Mesendoderm (in vitro differentiated cells): ENCODE data around the gene TAS2R40.

ENCODE experiments used
- DNase-seq: peaks from one replicate; pipeline ENCODE4 v3.0.0; 2013
- H2AK5ac ChIP-seq: 2 replicates; pipeline ENCODE4 v1.6.1; 2013; ENCODE audit warnings: low read length, inconsistent platforms
- H2BK120ac ChIP-seq: 2 replicates; pipeline ENCODE4 v1.6.1; 2013; ENCODE audit warnings: low read depth, mild to moderate bottlenecking, low read length, moderate library complexity, mixed read lengths
- H2BK15ac ChIP-seq: replicated peaks from 2 replicates; pipeline ENCODE4 v1.6.1; 2013; ENCODE audit warnings: low read depth, mild to moderate bottlenecking, moderate library complexity
- H2BK5ac ChIP-seq: 2 replicates; pipeline ENCODE4 v1.6.1; 2013; ENCODE audit warnings: low read length, inconsistent platforms
- H3K18ac ChIP-seq: 2 replicates; pipeline ENCODE4 v1.6.1; 2013; ENCODE audit warnings: mild to moderate bottlenecking, low read length, mixed read lengths
- H3K23ac ChIP-seq: one replicate; pipeline ENCODE4 v1.6.1; 2013; ENCODE audit warnings: low read length
- H3K27ac ChIP-seq: 2 replicates; pipeline ENCODE4 v1.5.1; 2013; ENCODE audit warnings: low read depth, mild to moderate bottlenecking, inconsistent platforms, low read length, moderate library complexity
- H3K27me3 ChIP-seq: 2 replicates; pipeline ENCODE4 v1.6.1; 2013; ENCODE audit warnings: low read length, control low read depth, mild to moderate bottlenecking, inconsistent platforms; ENCODE audit not compliant: insufficient read depth, poor library complexity
- H3K36me3 ChIP-seq: 2 replicates; pipeline ENCODE4 v1.6.1; 2013; ENCODE audit warnings: low read length, inconsistent platforms; ENCODE audit not compliant: control insufficient read depth, insufficient read depth
- H3K4ac ChIP-seq: one replicate; pipeline ENCODE4 v1.6.1; 2013; ENCODE audit warnings: low read depth, mild to moderate bottlenecking, low read length, moderate library complexity
- H3K4me1 ChIP-seq: 2 replicates; pipeline ENCODE4 v1.6.1; 2013; ENCODE audit warnings: low read depth, low read length, inconsistent platforms; ENCODE audit not compliant: control insufficient read depth
- H3K4me2 ChIP-seq: 2 replicates; pipeline ENCODE4 v1.6.1; 2013; ENCODE audit warnings: low read length
- H3K4me3 ChIP-seq: 2 replicates; pipeline ENCODE4 v1.5.1; 2013; ENCODE audit warnings: mild to moderate bottlenecking, low read length
- H3K56ac ChIP-seq: one replicate; pipeline ENCODE4 v1.6.1; 2013; ENCODE audit warnings: low read length
- H3K79me1 ChIP-seq: 2 replicates; pipeline ENCODE4 v1.6.1; 2013; ENCODE audit warnings: low read length, inconsistent platforms
- H3K79me2 ChIP-seq: 2 replicates; pipeline ENCODE4 v1.6.1; 2013; ENCODE audit warnings: mild to moderate bottlenecking, low read length; ENCODE audit not compliant: control insufficient read depth, insufficient read depth
- H3K9ac ChIP-seq: 2 replicates; pipeline ENCODE4 v1.6.1; 2013; ENCODE audit warnings: low read length, inconsistent platforms
- H4K5ac ChIP-seq: one replicate; pipeline ENCODE4 v1.6.1; 2013; ENCODE audit warnings: low read length
- H4K8ac ChIP-seq: one replicate; pipeline ENCODE4 v1.6.1; 2013; ENCODE audit warnings: low read depth, mild to moderate bottlenecking, control low read depth, low read length, moderate library complexity
- WGBS: extraction: QIAGEN DNeasy Blood & Tissue Kit; methylation state at CpG from one replicate; pipeline ENCODE4 v1.1.7; 2013; ENCODE audit warnings: low lambda C conversion rate, missing lambda C conversion rate; ENCODE audit not compliant: insufficient coverage; ENCODE audit errors: extremely low coverage; 5-methylcytosine and 5-hydroxymethylcytosine counted together

The TAS2R40 gene

DNA sequence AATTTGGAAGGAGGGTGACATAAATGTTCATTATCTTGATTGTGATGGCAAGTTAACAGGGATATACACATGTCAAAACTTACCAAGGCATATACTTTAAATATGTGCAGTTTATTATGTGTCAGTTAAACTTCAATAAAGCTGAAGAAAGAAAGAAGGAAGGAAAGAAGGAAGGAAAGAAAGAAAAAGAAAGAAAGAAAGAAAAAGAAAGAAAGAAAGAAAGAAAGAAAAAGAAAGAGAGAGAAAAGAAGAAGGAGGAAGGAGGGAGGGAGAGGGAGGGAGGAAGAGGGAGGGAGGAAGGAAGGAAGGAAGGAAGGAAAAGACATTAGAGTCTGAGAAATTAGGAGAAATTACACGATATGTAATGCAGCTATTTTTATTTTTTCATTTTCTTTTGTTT, 25.5 kb downstream of the TAS2R40 start:
- no peaks in the 10 kb centered on the region for H3K27me3 ChIP-seq
- no peak overlapping the region for H3K9ac ChIP-seq
- no peak overlapping the region for H4K5ac ChIP-seq
- H3K27ac ChIP-seq = no peak overlapping the region
- no peak overlapping the region for H3K4me3 ChIP-seq
- H3K4me1 ChIP-seq = no peaks in the 10 kb centered on the region
- H3K4ac ChIP-seq = no peak overlapping the region
- no peak overlapping the region for H4K8ac ChIP-seq
- no peak overlapping the region for H3K23ac ChIP-seq
- H2BK5ac ChIP-seq = no peak overlapping the region
- H2AK5ac ChIP-seq = no peak overlapping the region
- H2BK15ac ChIP-seq = no peak overlapping the region
- H2BK120ac ChIP-seq = no peak overlapping the region
- no peak for DNase-seq
- no CpG with 5 or more reads among the region's 1 CpG for WGBS
- no peaks in the 10 kb centered on the region for H3K79me1 ChIP-seq
- no peak overlapping the region for H3K18ac ChIP-seq
- no peak overlapping the region for H3K56ac ChIP-seq
- no peaks in the 10 kb centered on the region for H3K79me2 ChIP-seq
- no peak overlapping the region for H3K4me2 ChIP-seq
- no peaks in the 10 kb centered on the region for H3K36me3 ChIP-seq

DNA sequence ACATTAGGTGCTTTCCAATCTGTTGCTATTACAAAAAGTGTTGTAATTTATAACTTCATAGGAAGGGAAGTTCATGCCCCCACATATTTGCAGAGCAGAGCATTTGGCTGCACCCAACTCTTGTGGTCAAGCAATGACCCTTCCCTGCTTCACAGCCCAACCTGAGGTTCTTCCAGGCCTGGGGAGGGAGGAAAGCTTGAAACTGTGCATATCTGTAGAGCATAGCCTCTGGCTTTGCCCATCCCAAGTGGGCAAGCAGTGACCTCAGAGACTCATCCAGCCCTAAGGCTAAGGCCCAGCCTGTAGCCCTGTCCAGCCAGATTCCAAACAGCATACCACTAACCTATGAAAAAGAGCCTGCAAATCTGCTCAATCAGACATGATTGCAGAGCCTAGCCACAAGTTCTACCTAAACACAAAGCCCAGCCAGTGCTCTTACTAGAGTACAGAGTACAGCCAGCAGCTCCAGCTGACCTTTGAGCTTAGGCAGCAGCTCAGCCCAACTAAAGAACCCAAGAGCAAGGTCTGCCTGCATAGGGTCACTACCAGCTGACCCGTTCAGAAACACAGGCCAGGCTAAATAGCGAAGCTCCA, 27.0 kb downstream of the TAS2R40 start:
- WGBS = no CpG with 5 or more reads among the region's 2 CpGs
- Histone ChIP-seq H3K23ac (no peak overlapping the region), H4K5ac (no peak overlapping the region), H3K4me3 (no peak overlapping the region), H3K4me1 (no peaks in the 10 kb centered on the region), H3K4me2 (no peak overlapping the region), H2BK120ac (no peak overlapping the region), H3K79me2 (no peaks in the 10 kb centered on the region), H2BK5ac (no peak overlapping the region), H3K36me3 (no peaks in the 10 kb centered on the region), H3K18ac (no peak overlapping the region), H3K4ac (no peak overlapping the region), H3K79me1 (no peaks in the 10 kb centered on the region), H2AK5ac (no peak overlapping the region), H2BK15ac (no peak overlapping the region), H3K27me3 (no peaks in the 10 kb centered on the region), H3K9ac (no peak overlapping the region), H4K8ac (no peak overlapping the region), H3K27ac (no peak overlapping the region), H3K56ac (no peak overlapping the region)
- no peak for DNase-seq

DNA sequence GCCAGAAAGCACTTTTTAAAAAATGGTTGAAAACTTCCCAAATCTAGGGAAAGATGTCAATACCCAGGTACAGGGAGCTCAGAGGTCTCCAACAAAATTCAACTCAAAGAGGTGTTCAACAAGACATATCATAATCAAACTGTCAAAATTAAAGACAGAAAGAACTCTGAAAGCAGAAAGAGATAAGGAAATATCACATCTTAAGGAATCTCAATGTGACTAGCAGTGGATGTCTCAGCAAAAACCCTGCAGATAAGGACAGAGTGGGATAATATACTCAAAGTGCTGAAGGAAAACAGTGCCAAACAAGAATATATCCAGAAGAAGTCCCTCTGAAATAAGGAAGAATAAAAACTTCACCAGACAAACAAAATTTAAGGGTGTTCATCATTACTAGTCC, 28.4 kb downstream of the TAS2R40 start:
- no peak overlapping the region for H2BK5ac ChIP-seq
- no peak overlapping the region for H4K8ac ChIP-seq
- no peak overlapping the region for H2BK15ac ChIP-seq
- H3K4me2 ChIP-seq = no peak overlapping the region
- H3K18ac ChIP-seq = no peak overlapping the region
- no peak overlapping the region for H4K5ac ChIP-seq
- no peak overlapping the region for H3K56ac ChIP-seq
- H3K23ac ChIP-seq = no peak overlapping the region
- no peaks in the 10 kb centered on the region for H3K4me1 ChIP-seq
- H3K27me3 ChIP-seq = no peaks in the 10 kb centered on the region
- no peak overlapping the region for H2AK5ac ChIP-seq
- H2BK120ac ChIP-seq = no peak overlapping the region
- H3K9ac ChIP-seq = no peak overlapping the region
- H3K79me1 ChIP-seq = no peaks in the 10 kb centered on the region
- H3K27ac ChIP-seq = no peak overlapping the region
- H3K4me3 ChIP-seq = no peak overlapping the region
- no peak for DNase-seq
- H3K4ac ChIP-seq = no peak overlapping the region
- H3K79me2 ChIP-seq = no peaks in the 10 kb centered on the region
- no peaks in the 10 kb centered on the region for H3K36me3 ChIP-seq

DNA sequence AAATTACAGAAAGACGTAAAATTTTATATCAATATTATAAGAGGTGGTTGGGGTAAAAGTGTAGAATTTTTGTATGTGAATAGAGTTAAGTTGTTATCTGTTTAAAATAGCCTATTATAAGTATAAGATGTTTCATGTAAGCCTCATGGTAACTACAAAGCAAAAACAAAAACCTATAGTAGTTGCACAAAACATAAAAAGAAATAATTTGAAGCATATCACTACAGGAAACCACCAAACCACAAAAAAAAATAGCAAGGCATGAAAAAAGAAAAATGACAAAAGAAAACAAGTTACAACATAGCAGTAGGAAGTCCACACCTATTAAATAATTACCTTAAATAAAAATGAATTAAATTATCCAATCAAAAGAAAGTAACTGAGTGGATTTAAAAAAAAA, 29.0 kb downstream of the TAS2R40 start:
- Histone ChIP-seq H3K56ac (no peak overlapping the region), H3K18ac (no peak overlapping the region), H3K23ac (no peak overlapping the region), H3K4me2 (no peak overlapping the region), H2BK120ac (no peak overlapping the region), H3K4me1 (no peaks in the 10 kb centered on the region), H3K79me1 (no peaks in the 10 kb centered on the region), H3K4me3 (no peak overlapping the region), H3K27ac (no peak overlapping the region), H3K36me3 (no peaks in the 10 kb centered on the region), H3K4ac (no peak overlapping the region), H3K27me3 (no peaks in the 10 kb centered on the region), H3K79me2 (no peaks in the 10 kb centered on the region), H2BK5ac (no peak overlapping the region), H2AK5ac (no peak overlapping the region), H3K9ac (no peak overlapping the region), H4K8ac (no peak overlapping the region), H2BK15ac (no peak overlapping the region), H4K5ac (no peak overlapping the region)
- no peak for DNase-seq
- WGBS = 100% methylated on average over 1 of the region's 1 CpG

DNA sequence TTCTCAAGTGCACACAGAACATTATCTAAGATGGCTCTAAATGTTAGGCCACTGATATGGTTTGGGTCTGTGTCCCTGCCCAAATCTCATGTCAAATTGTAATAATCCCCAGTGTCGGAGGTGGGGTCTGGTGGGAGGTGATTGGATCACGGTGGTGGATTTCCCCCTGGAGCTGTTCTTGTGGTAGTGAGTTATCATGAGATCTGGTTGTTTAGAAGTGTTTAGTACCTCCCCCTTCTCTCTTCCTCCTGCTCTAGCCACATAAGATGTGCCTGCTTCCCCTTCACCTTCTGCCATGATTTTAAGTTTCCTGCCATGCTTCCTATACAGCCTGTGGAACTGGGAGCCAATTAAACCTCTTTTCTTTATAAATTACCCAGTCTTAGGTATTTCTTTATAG, 30.2 kb downstream of the TAS2R40 start:
- Histone ChIP-seq H2BK120ac (no peak overlapping the region), H3K18ac (no peak overlapping the region), H3K23ac (no peak overlapping the region), H4K5ac (no peak overlapping the region), H3K56ac (no peak overlapping the region), H3K4me2 (no peak overlapping the region), H2BK5ac (no peak overlapping the region), H3K4me1 (no peaks in the 10 kb centered on the region), H3K36me3 (no peaks in the 10 kb centered on the region), H3K27ac (no peak overlapping the region), H3K9ac (no peak overlapping the region), H3K27me3 (no peaks in the 10 kb centered on the region), H3K4ac (no peak overlapping the region), H3K79me2 (no peaks in the 10 kb centered on the region), H2AK5ac (no peak overlapping the region), H4K8ac (no peak overlapping the region), H3K79me1 (no peaks in the 10 kb centered on the region), H2BK15ac (no peak overlapping the region), H3K4me3 (no peak overlapping the region)
- no CpG with 5 or more reads among the region's 2 CpGs for WGBS
- no peak for DNase-seq

- Histone ChIP-seq H3K4me1 (no peaks in the 10 kb centered on the region), H3K36me3 (no peaks in the 10 kb centered on the region), H4K8ac (no peak overlapping the region), H3K79me1 (no peaks in the 10 kb centered on the region), H3K4ac (no peak overlapping the region), H2AK5ac (no peak overlapping the region), H3K4me3 (no peak overlapping the region), H2BK15ac (no peak overlapping the region), H3K79me2 (no peaks in the 10 kb centered on the region), H3K4me2 (no peak overlapping the region), H3K27ac (no peak overlapping the region), H3K27me3 (no peaks in the 10 kb centered on the region), H2BK5ac (no peak overlapping the region), H3K23ac (no peak overlapping the region), H3K18ac (no peak overlapping the region), H3K56ac (no peak overlapping the region), H4K5ac (no peak overlapping the region), H2BK120ac (no peak overlapping the region), H3K9ac (no peak overlapping the region)
- no peak for DNase-seq
- no CpG with 5 or more reads among the region's 3 CpGs for WGBS
Observed at GRCh38 chr7:143255564-143255963, 33.7 kb downstream of the TAS2R40 start.
